GM18511 (cell line): ENCODE measurements around the gene DNAJB12.
"Not testable (repeated sequence)": the region's sequence is repeated elsewhere in the genome, so short reads cannot be mapped to it uniquely, and the experiment has no call there.

Source experiments
- ATAC-seq: cut with Tn5 transposase; IDR thresholded peaks from one replicate; pipeline ENCODE4 v1.9.1; 2021; ENCODE audit warnings: mild to moderate bottlenecking, moderate library complexity; ENCODE audit not compliant: unreplicated experiment

Gene DNAJB12

GRCh38 chr10:72354356-72355213 lies at the start of gene DNAJB12:
TSS of gene DNAJB12 (minus strand) at chr10:72354919. CDS start at chr10:72354897, 22 bp downstream.
- peak; percentile 76 for ATAC-seq

- not testable (repeated sequence) for ATAC-seq
Measured at GRCh38 chr10:72395581-72395980, 40.9 kb upstream of the DNAJB12 start.

- no peak for ATAC-seq
Measured at GRCh38 chr10:72392571-72392970, 37.9 kb upstream of the DNAJB12 start.

- no peak for ATAC-seq
Measured at GRCh38 chr10:72390764-72391163, 36.0 kb upstream of the DNAJB12 start.

- ATAC-seq = no peak
Measured at GRCh38 chr10:72389716-72390115, 35.0 kb upstream of the DNAJB12 start.

- no peak for ATAC-seq
Measured at GRCh38 chr10:72389014-72389413, 34.3 kb upstream of the DNAJB12 start.

- no peak for ATAC-seq
Measured at GRCh38 chr10:72388062-72388461, 33.3 kb upstream of the DNAJB12 start.

- ATAC-seq = no peak
Measured at GRCh38 chr10:72386916-72387586, 32.3 kb upstream of the DNAJB12 start.

- ATAC-seq = no peak
Measured at GRCh38 chr10:72385724-72386123, 31.0 kb upstream of the DNAJB12 start.

GRCh38 chr10:72384982-72385381 lies 30.3 kb upstream of the DNAJB12 start:
- ATAC-seq = not testable (repeated sequence)

- no peak for ATAC-seq
Measured at GRCh38 chr10:72379776-72380175, 25.1 kb upstream of the DNAJB12 start.

GRCh38 chr10:72379062-72379461 lies 24.3 kb upstream of the DNAJB12 start:
- ATAC-seq = no peak

GRCh38 chr10:72375585-72375984 lies 20.9 kb upstream of the DNAJB12 start:
- ATAC-seq = no peak

GRCh38 chr10:72375173-72375572 lies 20.5 kb upstream of the DNAJB12 start:
- no peak for ATAC-seq

- ATAC-seq = no peak
Measured at GRCh38 chr10:72370201-72370722, 15.5 kb upstream of the DNAJB12 start.

GRCh38 chr10:72367301-72367960 lies 12.7 kb upstream of the DNAJB12 start:
- ATAC-seq = no peak

GRCh38 chr10:72365106-72365895 lies 10.6 kb upstream of the DNAJB12 start:
- ATAC-seq = no peak

GRCh38 chr10:72364239-72364777 lies 9.6 kb upstream of the DNAJB12 start:
- ATAC-seq = peak; percentile 81

GRCh38 chr10:72356987-72357386 lies 2.3 kb upstream of the DNAJB12 start:
- ATAC-seq = no peak

- no peak for ATAC-seq
Measured at GRCh38 chr10:72356115-72356514, 1.4 kb upstream of the DNAJB12 start.
